MM.1S (cell line): Measurements from ENCODE around the gene SALL4.

ENCODE experiments used
- EZH2 ChIP-seq: fragments of 300-600 bp; sonication (generic); optimal IDR thresholded peaks from 2 replicates; pipeline ENCODE3; 2017; ENCODE audit warnings: low read depth, mild to moderate bottlenecking, antibody characterized with exemption, low read length, mixed read lengths
- TF ChIP-seq, protein P1 (sequence below): fragments of 300-600 bp; sonication (generic); IDR thresholded peaks from 2 replicates; pipeline ENCODE4 v1.5.1; 2016; ENCODE audit warnings: antibody characterized with exemption, low read length, mixed read lengths

DNA sequence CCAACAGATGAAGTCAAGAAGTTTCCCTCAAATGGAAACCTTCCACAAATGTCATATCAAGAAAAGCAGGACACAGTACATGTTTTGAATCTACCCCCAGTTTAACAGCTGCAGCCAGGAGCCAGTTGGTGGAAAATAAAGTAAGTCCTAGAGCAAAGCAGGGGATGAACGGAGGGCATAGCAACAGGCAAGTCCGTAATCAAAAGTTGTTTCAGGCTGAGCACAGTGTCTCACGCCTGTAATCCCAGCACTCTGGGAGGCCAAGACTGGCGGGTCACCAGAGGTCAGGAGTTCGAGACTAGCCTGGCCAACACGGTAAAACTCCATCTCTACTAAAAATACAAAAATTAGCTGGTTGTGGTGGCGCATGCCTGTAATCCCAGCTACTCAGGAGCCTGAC lies 2.4 kb upstream of the SALL4 start:
- TF ChIP-seq, protein P1, sequence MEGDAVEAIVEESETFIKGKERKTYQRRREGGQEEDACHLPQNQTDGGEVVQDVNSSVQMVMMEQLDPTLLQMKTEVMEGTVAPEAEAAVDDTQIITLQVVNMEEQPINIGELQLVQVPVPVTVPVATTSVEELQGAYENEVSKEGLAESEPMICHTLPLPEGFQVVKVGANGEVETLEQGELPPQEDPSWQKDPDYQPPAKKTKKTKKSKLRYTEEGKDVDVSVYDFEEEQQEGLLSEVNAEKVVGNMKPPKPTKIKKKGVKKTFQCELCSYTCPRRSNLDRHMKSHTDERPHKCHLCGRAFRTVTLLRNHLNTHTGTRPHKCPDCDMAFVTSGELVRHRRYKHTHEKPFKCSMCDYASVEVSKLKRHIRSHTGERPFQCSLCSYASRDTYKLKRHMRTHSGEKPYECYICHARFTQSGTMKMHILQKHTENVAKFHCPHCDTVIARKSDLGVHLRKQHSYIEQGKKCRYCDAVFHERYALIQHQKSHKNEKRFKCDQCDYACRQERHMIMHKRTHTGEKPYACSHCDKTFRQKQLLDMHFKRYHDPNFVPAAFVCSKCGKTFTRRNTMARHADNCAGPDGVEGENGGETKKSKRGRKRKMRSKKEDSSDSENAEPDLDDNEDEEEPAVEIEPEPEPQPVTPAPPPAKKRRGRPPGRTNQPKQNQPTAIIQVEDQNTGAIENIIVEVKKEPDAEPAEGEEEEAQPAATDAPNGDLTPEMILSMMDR: no peak
- TF ChIP-seq EZH2: no peak
